Measurements from ENCODE around the gene PCOLCE2. TPM values are rescaled to one million over a fixed set of nuclear protein-coding genes. Genes with fewer than 3 reads are reported as not detected.

Gene PCOLCE2
- total and polyA plus RNA-seq, 2 experiments from 2014 or later, result 45.4 to 46.4 TPM

- H3F3A ChIP-seq (ENCODE audit: insufficient read depth), result no peaks in the 10 kb centered on the region
- no peak overlapping the region for H3K9ac ChIP-seq
- H3K9me3 ChIP-seq (ENCODE audit: low read depth), result no peaks in the 10 kb centered on the region
- no peak overlapping the region for H3K4me3 ChIP-seq
- WGBS, 2 experiments (ENCODE audit: low coverage in 1 of 2, low lambda C conversion rate in 2 of 2, missing lambda C conversion rate in 2 of 2), result 92 to 100% methylated on average over 1 of the region's 1 CpG
- in situ Hi-C loops (cut with MboI), result no loop called here
- H3K79me2 ChIP-seq (ENCODE audit: insufficient read depth), result no peaks in the 10 kb centered on the region
- H3K9me2 ChIP-seq (ENCODE audit: insufficient read depth), result no peaks in the 10 kb centered on the region
- no peaks in the 10 kb centered on the region for H3K4me1 ChIP-seq (ENCODE audit: insufficient read depth)
- no peaks in the 10 kb centered on the region for H4K20me1 ChIP-seq (ENCODE audit: insufficient read depth)
- TF ChIP-seq EZH2 (IDR thresholded peaks at IDR 0.05; ENCODE audit: insufficient read depth, poor library complexity, severe bottlenecking) (no peak), EZH2phosphoT487 (IDR thresholded peaks at IDR 0.05; ENCODE audit: insufficient read depth, low read depth) (no peak)
- H3K27ac ChIP-seq, result no peak overlapping the region
- no peaks in the 10 kb centered on the region for H3K27me3 ChIP-seq (replicated peaks; ENCODE audit: insufficient read depth)
- DNase-seq, result no peak
- no peaks in the 10 kb centered on the region for H3K36me3 ChIP-seq (ENCODE audit: low read depth)
- no peak overlapping the region for H2AFZ ChIP-seq
- no peak overlapping the region for H3K4me2 ChIP-seq (ENCODE audit: unreplicated experiment)
Observed at GRCh38 chr3:142787719-142788118, 101.2 kb downstream of the PCOLCE2 start.

- no peaks in the 10 kb centered on the region for H3K9me3 ChIP-seq (ENCODE audit: low read depth)
- no peak overlapping the region for H3K4me3 ChIP-seq
- H4K20me1 ChIP-seq (ENCODE audit: insufficient read depth), result no peaks in the 10 kb centered on the region
- H3F3A ChIP-seq (ENCODE audit: insufficient read depth), result no peaks in the 10 kb centered on the region
- no peaks in the 10 kb centered on the region for H3K79me2 ChIP-seq (ENCODE audit: insufficient read depth)
- DNase-seq, result no peak
- no peak overlapping the region for H3K4me2 ChIP-seq (ENCODE audit: unreplicated experiment)
- H2AFZ ChIP-seq, result no peak overlapping the region
- no peak overlapping the region for H3K9ac ChIP-seq
- H3K9me2 ChIP-seq (ENCODE audit: insufficient read depth), result no peaks in the 10 kb centered on the region
- TF ChIP-seq EZH2phosphoT487 (IDR thresholded peaks at IDR 0.05; ENCODE audit: insufficient read depth, low read depth) (no peak), EZH2 (IDR thresholded peaks at IDR 0.05; ENCODE audit: insufficient read depth, poor library complexity, severe bottlenecking) (no peak)
- no peaks in the 10 kb centered on the region for H3K36me3 ChIP-seq (ENCODE audit: low read depth)
- H3K4me1 ChIP-seq (ENCODE audit: insufficient read depth), result no peaks in the 10 kb centered on the region
- in situ Hi-C loops (cut with MboI), result no loop called here
- 96 to 97% methylated on average over 4 of the region's 4 CpGs for WGBS, 2 experiments (ENCODE audit: low coverage in 1 of 2, low lambda C conversion rate in 2 of 2, missing lambda C conversion rate in 2 of 2)
- H3K27ac ChIP-seq, result no peak overlapping the region
- no peaks in the 10 kb centered on the region for H3K27me3 ChIP-seq (replicated peaks; ENCODE audit: insufficient read depth)
Observed at GRCh38 chr3:142785996-142786395, 102.9 kb downstream of the PCOLCE2 start.

- Histone ChIP-seq H3K4me1 (ENCODE audit: insufficient read depth) (peaks cover 3% of the 10 kb centered on the region; the same call in 1 of the 2 replicates), H3K79me2 (ENCODE audit: insufficient read depth) (no peaks in the 10 kb centered on the region), H3K9me2 (ENCODE audit: insufficient read depth) (no peaks in the 10 kb centered on the region), H4K20me1 (ENCODE audit: insufficient read depth) (no peaks in the 10 kb centered on the region), H3F3A (ENCODE audit: insufficient read depth) (no peaks in the 10 kb centered on the region), H3K9me3 (ENCODE audit: low read depth) (no peaks in the 10 kb centered on the region), H3K9ac (no peak overlapping the region), H2AFZ (no peak overlapping the region), H3K4me2 (ENCODE audit: unreplicated experiment) (no peak overlapping the region), H3K36me3 (ENCODE audit: low read depth) (no peaks in the 10 kb centered on the region), H3K27ac (no peak overlapping the region), H3K4me3 (no peak overlapping the region), H3K27me3 (replicated peaks; ENCODE audit: insufficient read depth) (no peaks in the 10 kb centered on the region)
- no peak for DNase-seq
- in situ Hi-C loops (cut with MboI), result no loop called here
- 47 to 63% methylated on average over 1 of the region's 1 CpG for WGBS, 2 experiments (ENCODE audit: low coverage in 1 of 2, low lambda C conversion rate in 2 of 2, missing lambda C conversion rate in 2 of 2)
- TF ChIP-seq EZH2 (IDR thresholded peaks at IDR 0.05; ENCODE audit: insufficient read depth, poor library complexity, severe bottlenecking) (no peak), EZH2phosphoT487 (IDR thresholded peaks at IDR 0.05; ENCODE audit: insufficient read depth, low read depth) (no peak)
Observed at GRCh38 chr3:142784228-142784627, 104.7 kb downstream of the PCOLCE2 start.

- Histone ChIP-seq H3K4me1 (ENCODE audit: insufficient read depth) (peaks cover 7% of the 10 kb centered on the region; the same call in 1 of the 2 replicates), H3F3A (ENCODE audit: insufficient read depth) (no peaks in the 10 kb centered on the region), H3K4me2 (ENCODE audit: unreplicated experiment) (no peak overlapping the region), H3K79me2 (ENCODE audit: insufficient read depth) (no peaks in the 10 kb centered on the region), H3K9me3 (ENCODE audit: low read depth) (no peaks in the 10 kb centered on the region), H2AFZ (no peak overlapping the region), H3K27me3 (replicated peaks; ENCODE audit: insufficient read depth) (no peaks in the 10 kb centered on the region), H3K9me2 (ENCODE audit: insufficient read depth) (no peaks in the 10 kb centered on the region), H4K20me1 (ENCODE audit: insufficient read depth) (no peaks in the 10 kb centered on the region), H3K36me3 (ENCODE audit: low read depth) (no peaks in the 10 kb centered on the region), H3K9ac (no peak overlapping the region), H3K4me3 (no peak overlapping the region), H3K27ac (no peak overlapping the region)
- no peak for DNase-seq
- in situ Hi-C loops (cut with MboI), result no loop called here
- 97 to 100% methylated on average over 2 of the region's 2 CpGs for WGBS, 2 experiments (ENCODE audit: low coverage in 1 of 2, low lambda C conversion rate in 2 of 2, missing lambda C conversion rate in 2 of 2)
- TF ChIP-seq EZH2phosphoT487 (IDR thresholded peaks at IDR 0.05; ENCODE audit: insufficient read depth, low read depth), result no peak
- no peak for TF ChIP-seq EZH2 (IDR thresholded peaks at IDR 0.05; ENCODE audit: insufficient read depth, poor library complexity, severe bottlenecking)
Observed at GRCh38 chr3:142782616-142783015, 106.3 kb downstream of the PCOLCE2 start.

GRCh38 chr3:142779591-142779990, 109.3 kb downstream of the PCOLCE2 start:
- in situ Hi-C loops (cut with MboI), result no loop called here
- Histone ChIP-seq H4K20me1 (ENCODE audit: insufficient read depth) (no peaks in the 10 kb centered on the region), H3K4me2 (ENCODE audit: unreplicated experiment) (peak overlapping the region; percentile 17)

More at GRCh38 chr3:142779591-142779990, 109.3 kb downstream of the PCOLCE2 start:
- Histone ChIP-seq H3K36me3 (ENCODE audit: low read depth) (no peaks in the 10 kb centered on the region), H3K9me2 (ENCODE audit: insufficient read depth) (no peaks in the 10 kb centered on the region), H3K27ac (no peak overlapping the region), H3F3A (ENCODE audit: insufficient read depth) (no peaks in the 10 kb centered on the region), H3K4me3 (no peak overlapping the region), H2AFZ (no peak overlapping the region), H3K27me3 (replicated peaks; ENCODE audit: insufficient read depth) (no peaks in the 10 kb centered on the region), H3K9me3 (ENCODE audit: low read depth) (no peaks in the 10 kb centered on the region), H3K9ac (no peak overlapping the region), H3K4me1 (ENCODE audit: insufficient read depth) (peaks cover 7% of the 10 kb centered on the region; the same call in 1 of the 2 replicates), H3K79me2 (ENCODE audit: insufficient read depth) (no peaks in the 10 kb centered on the region)
- TF ChIP-seq EZH2phosphoT487 (IDR thresholded peaks at IDR 0.05; ENCODE audit: insufficient read depth, low read depth) (no peak), EZH2 (IDR thresholded peaks at IDR 0.05; ENCODE audit: insufficient read depth, poor library complexity, severe bottlenecking) (no peak)
- peak; percentile 45 for DNase-seq

Data from GM23248 (cell line).